GM12873 (cell line): ENCODE results near the gene ABCD4.

Source experiments
- TF ChIP-seq, protein P1 (sequence below): IDR thresholded peaks from 2 replicates; pipeline ENCODE4 v1.5.1; 2012; ENCODE audit warnings: low read depth, mild to moderate bottlenecking, moderate library complexity, low read length, control low read depth; ENCODE audit not compliant: insufficient read depth; ENCODE audit errors: missing control alignments

ABCD4 gene

DNA sequence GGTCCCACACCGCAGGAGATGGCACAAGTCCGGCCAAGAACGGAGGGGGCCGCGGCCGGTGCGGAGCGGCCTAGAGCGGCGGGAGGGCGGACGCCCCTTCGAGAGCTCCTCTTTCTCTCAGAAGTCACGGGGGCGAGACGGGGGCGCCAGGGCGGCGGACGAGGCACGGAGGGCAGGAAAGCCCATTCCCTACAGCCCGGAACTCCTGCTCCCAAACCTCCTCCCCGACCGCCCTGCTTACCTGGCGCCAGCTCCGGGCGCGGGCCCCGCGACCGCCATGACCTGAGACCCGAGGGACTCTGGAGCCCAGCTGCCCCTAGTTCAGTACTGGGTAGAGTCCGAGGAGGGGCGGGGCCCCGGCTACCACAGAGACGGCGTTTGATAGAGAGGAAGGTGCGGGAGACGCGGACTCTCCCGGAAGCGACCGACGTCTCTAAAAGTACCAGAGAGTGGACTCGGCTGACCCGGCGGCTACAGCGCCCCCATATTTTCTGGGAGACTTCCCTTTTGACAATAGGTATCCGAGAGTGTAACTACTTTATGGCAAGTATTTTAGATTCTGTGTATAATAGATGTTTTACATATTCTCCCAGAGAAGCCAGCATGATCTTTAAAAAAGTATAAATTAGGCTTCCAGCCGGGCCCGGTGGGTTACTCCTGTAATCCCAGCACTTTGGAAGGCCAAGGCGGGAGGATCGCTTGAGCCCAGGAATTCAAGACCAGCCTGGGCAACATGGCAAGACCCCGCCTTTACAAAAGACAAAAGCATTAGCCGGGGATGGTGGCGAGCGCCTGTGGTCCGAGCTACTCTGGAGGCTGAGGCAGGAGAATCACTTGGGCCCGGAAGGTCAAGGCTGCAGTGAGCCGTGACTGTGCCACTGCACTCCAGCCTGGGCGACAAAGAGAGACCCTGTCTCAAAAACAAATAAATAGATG is at the start of gene ABCD4:
TSS of gene ABCD4 (minus strand) at position 301 of the 936 bp plus-strand sequence. CDS start at position 279, 22 bp downstream.
- TF ChIP-seq, protein P1, sequence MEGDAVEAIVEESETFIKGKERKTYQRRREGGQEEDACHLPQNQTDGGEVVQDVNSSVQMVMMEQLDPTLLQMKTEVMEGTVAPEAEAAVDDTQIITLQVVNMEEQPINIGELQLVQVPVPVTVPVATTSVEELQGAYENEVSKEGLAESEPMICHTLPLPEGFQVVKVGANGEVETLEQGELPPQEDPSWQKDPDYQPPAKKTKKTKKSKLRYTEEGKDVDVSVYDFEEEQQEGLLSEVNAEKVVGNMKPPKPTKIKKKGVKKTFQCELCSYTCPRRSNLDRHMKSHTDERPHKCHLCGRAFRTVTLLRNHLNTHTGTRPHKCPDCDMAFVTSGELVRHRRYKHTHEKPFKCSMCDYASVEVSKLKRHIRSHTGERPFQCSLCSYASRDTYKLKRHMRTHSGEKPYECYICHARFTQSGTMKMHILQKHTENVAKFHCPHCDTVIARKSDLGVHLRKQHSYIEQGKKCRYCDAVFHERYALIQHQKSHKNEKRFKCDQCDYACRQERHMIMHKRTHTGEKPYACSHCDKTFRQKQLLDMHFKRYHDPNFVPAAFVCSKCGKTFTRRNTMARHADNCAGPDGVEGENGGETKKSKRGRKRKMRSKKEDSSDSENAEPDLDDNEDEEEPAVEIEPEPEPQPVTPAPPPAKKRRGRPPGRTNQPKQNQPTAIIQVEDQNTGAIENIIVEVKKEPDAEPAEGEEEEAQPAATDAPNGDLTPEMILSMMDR: peak; percentile 47

DNA sequence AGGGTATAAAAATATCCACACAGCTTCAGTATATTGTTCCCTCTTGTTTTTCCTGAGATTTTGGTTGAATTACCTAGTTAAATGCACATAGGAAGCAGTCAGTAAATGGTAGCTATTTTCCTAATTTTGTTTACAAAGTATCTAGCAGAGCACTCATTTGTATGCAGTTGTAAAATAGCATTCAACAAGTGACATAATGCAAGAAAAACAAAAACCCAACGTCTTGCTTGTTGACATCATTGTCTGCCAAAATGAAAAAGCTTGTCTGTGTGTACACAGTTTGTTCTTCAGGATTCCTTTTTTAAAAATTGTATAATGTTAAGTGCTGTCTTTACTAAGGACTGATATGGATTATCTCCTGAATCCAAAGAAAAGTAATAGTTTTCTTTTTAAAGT is 48.2 kb upstream of the ABCD4 start:
- TF ChIP-seq, protein P1: no peak

DNA sequence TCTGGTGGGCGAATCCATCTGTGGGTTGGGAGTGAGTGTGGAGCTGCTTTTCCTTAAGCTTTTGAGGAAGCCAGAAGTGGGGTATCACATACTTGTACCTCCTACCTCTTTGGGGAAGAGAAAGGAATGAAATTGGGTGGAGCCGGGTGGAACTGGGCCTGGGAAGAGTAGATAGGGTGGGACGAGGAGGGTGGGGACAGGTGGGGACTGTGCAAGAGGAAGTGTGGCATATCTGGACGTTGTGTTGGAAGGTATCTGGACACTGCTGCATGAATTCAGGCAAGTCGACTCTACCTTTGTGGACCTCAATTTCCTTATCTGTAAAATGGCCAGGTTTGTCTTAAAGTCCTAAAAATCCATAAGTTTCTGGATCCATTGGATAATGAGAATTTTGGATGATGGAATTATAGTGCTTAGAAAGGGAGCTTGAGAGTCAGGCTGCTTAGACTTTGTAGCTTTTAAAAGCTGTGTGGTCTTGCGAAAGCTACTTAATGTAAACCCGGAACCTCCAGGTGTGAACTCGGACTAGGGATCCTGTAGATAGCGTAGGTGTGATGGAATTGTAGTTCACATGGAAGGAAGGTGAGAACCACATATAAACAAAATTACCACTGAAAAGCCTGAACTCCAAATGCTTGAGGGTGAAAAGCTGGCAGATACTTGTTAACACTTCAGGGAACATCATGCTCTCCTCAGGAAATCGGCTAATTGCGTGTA is 47.6 kb upstream of the ABCD4 start:
- TF ChIP-seq, protein P1: no peak

DNA sequence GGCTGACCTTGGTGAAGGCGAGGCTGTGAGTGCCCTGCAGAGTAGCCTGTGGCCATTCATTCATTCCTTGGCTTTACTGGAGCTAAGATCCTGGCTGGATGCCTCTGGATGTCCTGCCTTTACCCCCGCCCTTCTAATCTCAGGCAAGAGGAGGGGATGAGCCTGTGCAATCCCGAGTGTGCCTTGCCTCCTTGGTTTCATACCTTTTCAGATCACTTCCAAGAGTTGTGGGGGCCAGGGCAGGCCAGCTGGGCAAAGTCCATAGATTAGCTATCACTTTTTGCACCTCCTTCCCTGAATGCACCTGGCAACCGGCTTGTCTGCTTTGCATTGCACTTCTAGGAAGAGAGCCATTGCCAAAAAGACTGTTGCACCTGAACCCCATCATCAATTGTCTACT is 47.0 kb upstream of the ABCD4 start:
- TF ChIP-seq, protein P1: no peak

DNA sequence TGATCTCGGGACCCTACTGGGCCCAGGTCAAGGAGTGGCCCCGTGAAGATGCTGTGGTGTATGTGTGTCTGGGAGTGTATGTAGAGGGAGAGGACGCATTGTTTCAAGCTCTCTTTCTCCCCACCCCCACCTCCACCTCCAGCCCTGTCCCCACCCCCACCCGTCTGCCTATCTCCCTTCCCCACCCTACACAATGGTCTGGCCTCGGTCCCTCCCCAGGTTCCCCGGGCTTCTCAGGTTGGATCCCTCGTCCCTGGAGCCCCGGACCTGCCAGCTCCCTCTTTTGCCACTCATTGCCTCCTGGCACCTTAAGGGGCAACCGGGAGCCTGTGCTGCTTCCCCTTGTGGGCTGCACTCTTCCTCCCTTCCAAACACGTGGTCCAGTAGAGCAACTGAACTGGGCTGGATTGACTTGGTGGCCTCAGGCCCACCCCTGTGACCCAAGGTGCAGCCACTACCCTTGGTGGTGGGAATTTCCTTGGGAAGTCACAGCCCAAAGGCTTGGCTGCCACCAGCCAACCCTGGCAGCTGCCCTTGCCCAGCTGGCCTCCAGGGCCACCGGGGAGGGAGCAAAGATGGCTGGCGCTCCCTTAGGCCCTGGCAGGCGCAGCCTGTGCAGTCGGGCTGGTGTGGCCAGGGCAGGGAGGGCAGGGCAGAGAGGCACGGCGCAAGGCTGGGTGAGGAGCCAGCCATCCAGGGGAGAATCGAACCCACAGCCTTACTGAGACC is 46.2 kb upstream of the ABCD4 start:
- TF ChIP-seq, protein P1: no peak

DNA sequence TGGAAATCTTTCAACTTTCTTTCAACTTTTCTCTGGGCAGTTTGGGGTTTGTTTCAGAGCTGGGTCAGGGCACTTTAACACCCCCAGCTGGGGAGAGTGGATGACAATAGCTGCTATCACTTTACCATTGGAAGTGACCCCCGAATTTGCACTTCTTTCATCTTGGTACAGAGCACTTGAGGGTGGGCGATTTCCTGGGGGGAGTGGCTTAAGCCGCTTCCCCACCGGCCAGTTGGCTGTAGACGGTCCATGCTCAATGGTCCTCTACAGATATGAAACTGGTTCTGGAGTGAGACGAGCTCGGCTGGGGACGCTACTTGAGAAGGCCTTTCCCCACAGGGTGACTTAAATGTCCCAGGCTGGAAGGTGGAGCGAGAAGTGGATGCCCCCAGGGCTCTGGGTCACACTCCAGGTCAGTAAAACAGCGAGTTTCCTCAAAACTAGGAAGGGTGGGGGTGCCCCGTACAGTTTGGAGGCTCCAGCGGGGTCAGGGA is 45.6 kb upstream of the ABCD4 start, which contains the start of gene VRTN:
TSS of gene VRTN (plus strand) at position 231 of the 494 bp plus-strand sequence. CDS start 8,313 bp downstream, outside the sequence.
- TF ChIP-seq, protein P1: no peak

DNA sequence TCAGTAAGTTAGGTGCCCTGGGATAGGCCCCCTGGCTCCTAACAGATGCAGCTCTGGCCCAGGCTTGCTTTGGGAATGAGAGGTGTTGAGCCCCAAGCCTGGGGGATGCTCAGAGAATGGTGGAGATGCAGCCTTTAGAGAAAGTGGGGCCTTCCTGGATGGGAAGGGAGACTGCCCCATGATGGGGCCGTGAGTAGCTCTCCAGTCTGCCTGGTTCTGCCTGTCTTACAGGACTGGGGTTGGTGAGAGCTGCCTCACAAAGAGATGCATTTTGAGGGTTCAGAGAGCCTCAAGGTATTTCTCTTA is 45.0 kb upstream of the ABCD4 start:
- TF ChIP-seq, protein P1: no peak
